Measurements from ENCODE around the gene SGSH.

SGSH gene

DNA sequence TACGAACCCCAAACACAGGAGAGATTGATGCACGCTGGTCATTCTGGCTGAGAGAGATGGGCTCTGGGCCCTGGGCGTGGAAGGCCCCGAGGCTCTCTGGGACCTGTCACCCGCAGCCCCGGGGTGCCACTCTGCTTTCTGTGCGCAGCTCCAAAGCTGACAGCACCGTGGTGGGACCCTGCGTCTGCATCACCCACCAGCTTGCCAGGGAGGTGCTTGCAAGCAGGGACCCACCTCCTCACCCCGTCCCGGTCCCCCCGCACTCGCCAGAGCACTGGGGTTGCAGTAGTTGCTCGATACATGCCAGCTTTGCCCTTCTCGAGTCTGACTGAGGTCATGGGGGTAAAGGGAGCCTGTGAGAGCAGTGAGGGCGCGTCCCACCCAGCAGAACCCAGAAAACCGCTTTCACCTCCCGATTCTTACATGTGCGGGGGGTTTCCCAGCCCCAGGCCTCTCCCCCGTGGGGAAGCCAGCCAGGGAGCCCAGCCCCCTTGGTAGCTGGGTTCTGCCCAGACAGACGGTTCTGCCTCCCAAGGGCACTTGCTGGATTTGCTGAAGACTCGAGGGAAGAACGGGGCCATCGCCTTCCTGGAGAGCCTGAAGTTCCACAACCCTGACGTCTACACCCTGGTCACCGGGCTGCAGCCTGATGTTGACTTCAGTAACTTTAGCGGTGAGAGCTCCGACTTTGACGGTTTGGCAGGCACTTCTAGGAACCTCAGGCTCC lies 37.9 kb downstream of the SGSH start:
- H3K27me3 Mint-ChIP-seq = peaks cover 12% of the 10 kb centered on the region
- no peaks in the 10 kb centered on the region for H3K9me3 Mint-ChIP-seq
- H3K4me3 Mint-ChIP-seq = no peak overlapping the region
- H3K36me3 Mint-ChIP-seq = no peaks in the 10 kb centered on the region
- H3K27ac Mint-ChIP-seq = no peak overlapping the region
- no peak for DNase-seq
- CTCF ChIA-PET = interaction anchor here (0.9 to 1.0 kb wide), 3 partner anchors 14 to 81 kb away, joined by 3 read pairs; partner anchors contain the start of gene GAA
- H3K4me1 Mint-ChIP-seq = no peaks in the 10 kb centered on the region

DNA sequence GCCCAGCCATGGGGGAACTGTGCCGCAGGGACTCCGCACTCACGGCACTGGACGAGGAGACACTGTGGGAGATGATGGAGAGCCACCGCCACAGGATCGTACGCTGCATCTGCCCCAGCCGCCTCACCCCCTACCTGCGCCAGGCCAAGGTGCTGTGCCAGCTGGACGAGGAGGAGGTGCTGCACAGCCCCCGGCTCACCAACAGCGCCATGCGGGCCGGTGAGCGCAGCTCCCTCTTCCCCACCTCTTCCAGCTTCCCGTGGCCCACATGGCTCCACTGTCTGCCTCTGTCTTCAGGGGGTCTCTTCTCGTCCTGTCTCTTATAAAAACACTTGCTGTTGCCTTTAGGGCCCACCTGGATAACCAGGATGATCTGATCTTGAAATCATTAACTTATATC lies 38.7 kb downstream of the SGSH start:
- no peak overlapping the region for H3K27ac Mint-ChIP-seq
- peaks cover 9% of the 10 kb centered on the region for H3K27me3 Mint-ChIP-seq
- no peak for DNase-seq
- CTCF ChIA-PET = interaction anchor here (1.0 kb wide), 1 partner anchor 15 kb away, joined by 3 read pairs; no protein-coding TSS in a partner anchor
- H3K4me1 Mint-ChIP-seq = no peaks in the 10 kb centered on the region
- H3K9me3 Mint-ChIP-seq = no peaks in the 10 kb centered on the region
- no peak overlapping the region for H3K4me3 Mint-ChIP-seq
- no peaks in the 10 kb centered on the region for H3K36me3 Mint-ChIP-seq

GRCh38 chr17:80180192-80180591 lies 39.9 kb downstream of the SGSH start:
- DNase-seq = no peak
- H3K27me3 Mint-ChIP-seq = peaks cover 14% of the 10 kb centered on the region
- no peak overlapping the region for H3K4me3 Mint-ChIP-seq
- no peaks in the 10 kb centered on the region for H3K4me1 Mint-ChIP-seq
- H3K9me3 Mint-ChIP-seq = no peaks in the 10 kb centered on the region
- CTCF ChIA-PET = no interaction called here
- no peaks in the 10 kb centered on the region for H3K36me3 Mint-ChIP-seq
- no peak overlapping the region for H3K27ac Mint-ChIP-seq

- H3K27me3 Mint-ChIP-seq = peaks cover 18% of the 10 kb centered on the region
- H3K4me3 Mint-ChIP-seq = no peak overlapping the region
- H3K36me3 Mint-ChIP-seq = no peaks in the 10 kb centered on the region
- CTCF ChIA-PET = interaction anchor here (0.7 kb wide), 1 partner anchor 139 kb away, joined by 4 read pairs; no protein-coding TSS in a partner anchor
- H3K9me3 Mint-ChIP-seq = no peaks in the 10 kb centered on the region
- H3K4me1 Mint-ChIP-seq = no peaks in the 10 kb centered on the region
- H3K27ac Mint-ChIP-seq = no peak overlapping the region
- no peak for DNase-seq
Observed at GRCh38 chr17:80177986-80178595, 42.0 kb downstream of the SGSH start.

DNA sequence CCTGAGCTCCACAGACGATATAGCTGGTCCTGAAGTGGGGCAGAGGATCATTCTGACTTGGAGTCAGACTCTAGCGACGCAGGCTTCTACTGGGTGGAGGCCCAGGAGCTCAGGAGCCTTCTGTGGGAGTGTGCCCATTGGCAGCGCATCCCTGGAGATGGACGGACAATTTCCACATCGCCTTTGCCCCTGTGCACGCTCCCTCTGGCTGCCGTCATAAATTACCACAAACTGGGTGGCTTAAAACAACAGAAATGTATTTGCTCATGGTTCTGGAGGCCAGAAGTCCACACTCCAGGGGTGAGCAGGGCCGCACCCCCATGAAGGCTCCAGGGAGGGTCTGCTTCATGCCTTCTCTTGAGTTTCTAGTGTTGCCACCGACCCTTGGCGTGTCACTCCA lies 43.4 kb downstream of the SGSH start:
- H3K27ac Mint-ChIP-seq = no peak overlapping the region
- CTCF ChIA-PET = no interaction called here
- no peak for DNase-seq
- peaks cover 23% of the 10 kb centered on the region for H3K27me3 Mint-ChIP-seq
- H3K4me3 Mint-ChIP-seq = no peak overlapping the region
- no peaks in the 10 kb centered on the region for H3K4me1 Mint-ChIP-seq
- H3K36me3 Mint-ChIP-seq = no peaks in the 10 kb centered on the region
- no peaks in the 10 kb centered on the region for H3K9me3 Mint-ChIP-seq

- CTCF ChIA-PET = no interaction called here
Observed at GRCh38 chr17:80173916-80174315, 46.2 kb downstream of the SGSH start.

GRCh38 chr17:80173126-80173525 lies 47.0 kb downstream of the SGSH start:
- no peaks in the 10 kb centered on the region for H3K36me3 Mint-ChIP-seq
- H3K27ac Mint-ChIP-seq = no peak overlapping the region
- CTCF ChIA-PET = no interaction called here
- no peaks in the 10 kb centered on the region for H3K9me3 Mint-ChIP-seq
- no peak for DNase-seq
- no peaks in the 10 kb centered on the region for H3K4me1 Mint-ChIP-seq
- no peak overlapping the region for H3K4me3 Mint-ChIP-seq
- H3K27me3 Mint-ChIP-seq = peaks cover 32% of the 10 kb centered on the region

More at GRCh38 chr17:80173916-80174315, 46.2 kb downstream of the SGSH start:
- Mint-ChIP-seq H3K4me3 (no peak overlapping the region), H3K4me1 (no peaks in the 10 kb centered on the region), H3K36me3 (no peaks in the 10 kb centered on the region), H3K27ac (no peak overlapping the region), H3K9me3 (no peaks in the 10 kb centered on the region), H3K27me3 (peaks cover 28% of the 10 kb centered on the region)
- DNase-seq = no peak

GRCh38 chr17:80171681-80172080 lies 48.5 kb downstream of the SGSH start:
- Mint-ChIP-seq H3K27ac (no peak overlapping the region), H3K36me3 (no peaks in the 10 kb centered on the region), H3K4me3 (no peak overlapping the region), H3K4me1 (no peaks in the 10 kb centered on the region), H3K27me3 (peaks cover 32% of the 10 kb centered on the region), H3K9me3 (no peaks in the 10 kb centered on the region)
- DNase-seq = no peak
- CTCF ChIA-PET = no interaction called here

GRCh38 chr17:80169784-80170500 lies 50.2 kb downstream of the SGSH start, which contains the start of gene CARD14:
CARD14 (plus strand) TSS chr17:80170030; CDS start chr17:80181439, 11,409 bp downstream.
- CTCF ChIA-PET = no interaction called here
- H3K4me1 Mint-ChIP-seq = no peaks in the 10 kb centered on the region
- H3K27ac Mint-ChIP-seq = no peak within 1 kb of the TSS
- no peaks in the 10 kb centered on the region for H3K9me3 Mint-ChIP-seq
- no peaks in the 10 kb centered on the region for H3K36me3 Mint-ChIP-seq
- no peak for DNase-seq
- no peak within 1 kb of the TSS for H3K4me3 Mint-ChIP-seq
- peaks cover 26% of the 10 kb centered on the region for H3K27me3 Mint-ChIP-seq

GRCh38 chr17:80169107-80169506 lies 51.0 kb downstream of the SGSH start:
- no peaks in the 10 kb centered on the region for H3K9me3 Mint-ChIP-seq
- no peaks in the 10 kb centered on the region for H3K36me3 Mint-ChIP-seq
- H3K4me3 Mint-ChIP-seq = no peak overlapping the region
- H3K4me1 Mint-ChIP-seq = no peaks in the 10 kb centered on the region
- CTCF ChIA-PET = no interaction called here
- no peak overlapping the region for H3K27ac Mint-ChIP-seq
- H3K27me3 Mint-ChIP-seq = peaks cover 21% of the 10 kb centered on the region
- DNase-seq = no peak

- CTCF ChIA-PET = interaction anchor here (1.0 kb wide), 1 partner anchor 14 kb away, joined by 3 read pairs; no protein-coding TSS in a partner anchor
- Mint-ChIP-seq H3K4me1 (no peaks in the 10 kb centered on the region), H3K4me3 (no peak overlapping the region), H3K27me3 (peaks cover 21% of the 10 kb centered on the region), H3K36me3 (no peaks in the 10 kb centered on the region), H3K27ac (no peak overlapping the region), H3K9me3 (no peaks in the 10 kb centered on the region)
- no peak for DNase-seq
Observed at GRCh38 chr17:80168371-80168770, 51.8 kb downstream of the SGSH start.

DNA sequence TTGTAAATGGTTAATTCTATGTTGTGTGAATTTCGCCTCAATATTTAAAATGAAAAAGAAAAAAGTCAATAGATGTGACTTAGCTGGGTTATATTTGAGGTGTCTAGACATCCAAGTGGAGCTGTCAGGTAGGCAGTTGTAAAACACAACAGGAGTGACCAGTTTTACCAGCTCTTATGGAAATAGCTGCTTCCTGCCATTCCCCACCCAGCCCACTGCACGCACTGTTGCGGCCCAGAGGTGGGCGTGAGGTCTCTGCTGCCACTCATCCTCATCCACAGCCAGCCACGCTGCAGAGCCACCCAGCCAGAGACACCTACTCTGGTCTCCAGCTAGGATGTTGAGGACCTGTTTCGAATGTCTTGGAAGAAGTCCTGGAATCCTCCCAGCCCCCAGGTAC lies 53.7 kb downstream of the SGSH start:
- DNase-seq = no peak
- no peak overlapping the region for H3K4me3 Mint-ChIP-seq
- CTCF ChIA-PET = no interaction called here
- no peaks in the 10 kb centered on the region for H3K36me3 Mint-ChIP-seq
- no peak overlapping the region for H3K27ac Mint-ChIP-seq
- no peaks in the 10 kb centered on the region for H3K9me3 Mint-ChIP-seq
- H3K4me1 Mint-ChIP-seq = no peaks in the 10 kb centered on the region
- peaks cover 23% of the 10 kb centered on the region for H3K27me3 Mint-ChIP-seq

DNA sequence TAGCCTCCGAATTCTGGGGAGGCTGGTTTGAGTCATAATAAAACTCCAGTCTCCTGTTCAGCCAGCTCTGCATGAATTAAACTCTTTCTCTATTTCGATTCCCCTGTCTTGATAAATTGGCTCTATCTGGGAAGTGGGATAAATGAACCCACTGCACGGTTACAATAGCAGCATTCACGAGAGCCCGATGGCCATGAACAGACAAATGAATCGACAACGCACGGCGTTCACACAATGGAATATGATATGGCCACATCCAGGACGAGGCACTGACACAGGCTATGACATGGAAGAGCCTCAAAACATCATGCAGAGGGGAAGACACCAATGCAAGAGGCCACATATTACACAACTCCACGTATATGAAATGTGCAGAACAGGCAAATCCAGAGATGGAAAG lies 55.9 kb downstream of the SGSH start:
- no peaks in the 10 kb centered on the region for H3K4me1 Mint-ChIP-seq
- no peak overlapping the region for H3K27ac Mint-ChIP-seq
- no peaks in the 10 kb centered on the region for H3K9me3 Mint-ChIP-seq
- H3K4me3 Mint-ChIP-seq = no peak overlapping the region
- no peak for DNase-seq
- CTCF ChIA-PET = interaction anchor here (0.6 kb wide), 1 partner anchor 1044 kb away, joined by 4 read pairs; no protein-coding TSS in a partner anchor
- peaks cover 30% of the 10 kb centered on the region for H3K27me3 Mint-ChIP-seq
- H3K36me3 Mint-ChIP-seq = no peaks in the 10 kb centered on the region

GRCh38 chr17:80163336-80163735 lies 56.8 kb downstream of the SGSH start:
- Mint-ChIP-seq H3K9me3 (no peaks in the 10 kb centered on the region), H3K36me3 (no peaks in the 10 kb centered on the region), H3K4me3 (no peak overlapping the region), H3K27me3 (peaks cover 24% of the 10 kb centered on the region), H3K4me1 (no peaks in the 10 kb centered on the region), H3K27ac (no peak overlapping the region)
- DNase-seq = no peak
- CTCF ChIA-PET = no interaction called here
